Vagina (tissue), 2 donors: ENCODE measurements around the gene TTLL11. TPM values are rescaled to one million over a fixed set of nuclear protein-coding genes. Genes with fewer than 3 reads are reported as not detected.

ENCODE experiments used
- DNase-seq, 2 donors: peaks; one replicate each; pipeline ENCODE4 v3.0.0-alpha.2; 2017; ENCODE audit errors: extremely low spot score in 2 of 2
- H3K27ac ChIP-seq: fragments of 200-600 bp; sonication (generic); one replicate; pipeline ENCODE4 v1.5.1; 2019
- H3K27me3 ChIP-seq: fragments of 200-600 bp; sonication (generic); one replicate; pipeline ENCODE4 v1.5.1; 2019
- H3K36me3 ChIP-seq, 2 donors: fragments of 200-600 bp; sonication (generic); one replicate each; pipeline ENCODE4 v1.5.1; 2017 to 2019
- H3K4me1 ChIP-seq: fragments of 200-600 bp; sonication (generic); one replicate; pipeline ENCODE4 v1.5.1; 2019
- H3K4me3 ChIP-seq, 2 donors: fragments of 200-600 bp; sonication (generic); 1 replicate in 1 of 2; 2 replicates in 1 of 2; pipeline ENCODE4 v1.5.1; 2016 to 2019
- H3K9me3 ChIP-seq: fragments of 200-600 bp; sonication (generic); one replicate; pipeline ENCODE4 v1.5.1; 2019
- POLR2A ChIP-seq, 2 donors: fragments of 450-650 bp; IDR thresholded peaks; one replicate each; pipeline ENCODE4 v1.6.1; 2017; ENCODE audit warnings: antibody characterized with exemption in 2 of 2, mild to moderate bottlenecking in 2 of 2, moderate library complexity in 2 of 2
- POLR2AphosphoS5 ChIP-seq, 2 donors: sonication (generic); formaldehyde crosslinking; IDR thresholded peaks; one replicate each; pipeline ENCODE4 v1.9.0; 2017; ENCODE audit warnings: antibody characterized with exemption in 2 of 2, mild to moderate bottlenecking in 2 of 2, low read depth in 1 of 2; ENCODE audit not compliant: insufficient read depth in 1 of 2
- intact Hi-C: fragments of 100-400 bp; cut with DNase I; formaldehyde crosslinking; loops from one replicate; pipeline ENCODE4 v1.15.1; 2023
- total RNA-seq: library from RNA; depleted of rRNA; stranded (reverse); fragments of >200 nt; gene quantifications from one replicate; pipeline ENCODE4 v1.2.3, GENCODE V29; 2016
- TF ChIP-seq, protein P1 (sequence below), 3 experiments: fragments of 450-650 bp in 2 of 3; fragments of 200-600 bp in 1 of 3; sonication (generic) in 1 of 3; IDR thresholded peaks; one replicate each; pipeline ENCODE4 v1.5.1; 2017 to 2019; ENCODE audit warnings: antibody characterized with exemption in 3 of 3, mild to moderate bottlenecking in 2 of 3, moderate library complexity in 2 of 3

Gene TTLL11
- total RNA-seq, 1 donor from 2014 or later = 11.0 TPM

DNA sequence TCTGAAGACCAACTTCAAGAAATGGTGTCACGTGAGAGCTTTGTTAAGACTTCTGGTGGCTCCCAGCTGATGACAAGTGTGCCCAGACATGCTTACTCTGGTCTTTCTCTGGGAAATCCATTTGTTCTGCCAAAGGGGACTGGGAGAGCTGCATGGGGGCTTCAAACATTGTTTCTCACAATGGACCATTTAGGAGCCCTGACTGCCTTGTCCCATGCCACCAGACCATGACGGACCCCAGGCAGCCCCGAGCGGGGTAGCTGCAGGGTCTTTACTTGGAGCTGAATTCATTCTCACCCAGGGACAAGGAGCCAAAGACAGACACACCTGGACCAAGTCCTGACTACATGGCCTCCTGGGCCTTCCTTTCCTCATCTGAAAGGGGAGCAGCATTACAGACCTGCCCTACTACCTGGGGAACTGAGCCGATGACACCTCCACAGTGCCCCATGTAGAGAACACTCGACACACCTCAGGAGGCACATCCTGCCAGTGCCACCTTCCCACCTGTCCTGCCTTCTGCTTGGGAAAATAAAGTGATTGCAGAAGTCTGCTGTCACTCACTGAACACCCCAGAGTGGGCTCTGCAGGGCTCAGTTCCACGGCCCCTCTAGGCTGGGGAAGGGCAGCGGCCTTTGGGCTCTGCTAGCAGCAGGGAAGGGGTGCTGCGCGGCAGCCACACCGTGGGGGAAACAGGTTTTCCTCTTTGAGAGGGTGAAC lies 272.7 kb downstream of the TTLL11 start:
- Histone ChIP-seq H3K36me3 (no peaks in the 10 kb centered on the region), H3K27me3 (no peaks in the 10 kb centered on the region), H3K27ac (no peak overlapping the region), H3K9me3 (no peaks in the 10 kb centered on the region), H3K4me3 (no peak overlapping the region), H3K4me1 (peaks cover 11% of the 10 kb centered on the region)
- peak in 1 of 2 donors; percentile 58 for DNase-seq
- TF ChIP-seq, protein P1, sequence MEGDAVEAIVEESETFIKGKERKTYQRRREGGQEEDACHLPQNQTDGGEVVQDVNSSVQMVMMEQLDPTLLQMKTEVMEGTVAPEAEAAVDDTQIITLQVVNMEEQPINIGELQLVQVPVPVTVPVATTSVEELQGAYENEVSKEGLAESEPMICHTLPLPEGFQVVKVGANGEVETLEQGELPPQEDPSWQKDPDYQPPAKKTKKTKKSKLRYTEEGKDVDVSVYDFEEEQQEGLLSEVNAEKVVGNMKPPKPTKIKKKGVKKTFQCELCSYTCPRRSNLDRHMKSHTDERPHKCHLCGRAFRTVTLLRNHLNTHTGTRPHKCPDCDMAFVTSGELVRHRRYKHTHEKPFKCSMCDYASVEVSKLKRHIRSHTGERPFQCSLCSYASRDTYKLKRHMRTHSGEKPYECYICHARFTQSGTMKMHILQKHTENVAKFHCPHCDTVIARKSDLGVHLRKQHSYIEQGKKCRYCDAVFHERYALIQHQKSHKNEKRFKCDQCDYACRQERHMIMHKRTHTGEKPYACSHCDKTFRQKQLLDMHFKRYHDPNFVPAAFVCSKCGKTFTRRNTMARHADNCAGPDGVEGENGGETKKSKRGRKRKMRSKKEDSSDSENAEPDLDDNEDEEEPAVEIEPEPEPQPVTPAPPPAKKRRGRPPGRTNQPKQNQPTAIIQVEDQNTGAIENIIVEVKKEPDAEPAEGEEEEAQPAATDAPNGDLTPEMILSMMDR (IDR thresholded peaks at IDR 0.05) = no peak
- TF ChIP-seq POLR2A (IDR thresholded peaks at IDR 0.05) (no peak), POLR2AphosphoS5 (IDR thresholded peaks at IDR 0.05; ENCODE audit: insufficient read depth in 1 of 2, low read depth in 1 of 2) (no peak)
- intact Hi-C loops = no loop called here

DNA sequence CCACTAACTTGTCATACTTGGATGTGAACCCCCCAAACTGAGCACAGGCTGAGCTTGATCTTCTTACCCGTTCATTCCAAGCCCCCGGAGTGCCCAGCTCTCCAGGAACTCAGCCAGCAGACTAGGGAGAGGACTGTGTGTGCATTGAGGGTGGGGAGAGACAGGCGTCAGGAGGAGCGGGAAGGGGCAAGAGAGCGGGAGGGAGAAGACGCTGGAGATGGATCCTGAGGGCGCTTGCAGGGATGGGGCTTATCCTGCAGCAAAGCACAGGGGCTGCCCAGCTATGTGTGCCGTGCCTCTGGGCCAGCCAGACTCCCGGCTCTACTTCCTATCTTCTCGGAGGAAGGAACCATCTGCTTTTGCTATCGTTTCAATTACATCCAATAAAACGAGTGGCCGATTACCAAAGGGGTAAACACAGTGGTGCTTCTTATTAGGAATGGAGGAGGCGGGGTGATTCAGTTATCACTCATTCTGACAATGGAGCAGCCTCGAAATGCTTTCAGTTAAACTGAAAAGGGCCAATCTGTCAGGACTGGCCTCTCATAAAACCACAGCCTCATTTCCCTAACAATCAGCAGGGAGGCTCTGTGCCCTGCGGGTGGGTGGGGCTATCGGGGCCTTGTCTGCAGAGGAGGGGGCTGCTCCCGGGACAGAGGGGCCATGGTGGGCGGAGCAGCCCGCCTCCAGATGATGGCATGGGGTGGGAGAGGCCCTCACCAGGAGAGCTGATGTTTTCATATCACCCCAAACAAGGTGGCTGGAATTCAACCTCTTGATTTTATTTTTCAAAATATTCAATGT lies 273.5 kb downstream of the TTLL11 start:
- H3K4me3 ChIP-seq = peak overlapping the region in 1 of 2 donors; percentile 36
- intact Hi-C loops = no loop called here
- TF ChIP-seq POLR2A (IDR thresholded peaks at IDR 0.05) (no peak), POLR2AphosphoS5 (IDR thresholded peaks at IDR 0.05; ENCODE audit: insufficient read depth in 1 of 2, low read depth in 1 of 2) (no peak)
- TF ChIP-seq, protein P1 (IDR thresholded peaks at IDR 0.05) = no peak
- peaks cover 11% of the 10 kb centered on the region for H3K4me1 ChIP-seq
- no peaks in the 10 kb centered on the region for H3K27me3 ChIP-seq
- H3K36me3 ChIP-seq = no peaks in the 10 kb centered on the region
- H3K27ac ChIP-seq = no peak overlapping the region
- DNase-seq = peak in 1 of 2 donors; percentile 72
- H3K9me3 ChIP-seq = no peaks in the 10 kb centered on the region

DNA sequence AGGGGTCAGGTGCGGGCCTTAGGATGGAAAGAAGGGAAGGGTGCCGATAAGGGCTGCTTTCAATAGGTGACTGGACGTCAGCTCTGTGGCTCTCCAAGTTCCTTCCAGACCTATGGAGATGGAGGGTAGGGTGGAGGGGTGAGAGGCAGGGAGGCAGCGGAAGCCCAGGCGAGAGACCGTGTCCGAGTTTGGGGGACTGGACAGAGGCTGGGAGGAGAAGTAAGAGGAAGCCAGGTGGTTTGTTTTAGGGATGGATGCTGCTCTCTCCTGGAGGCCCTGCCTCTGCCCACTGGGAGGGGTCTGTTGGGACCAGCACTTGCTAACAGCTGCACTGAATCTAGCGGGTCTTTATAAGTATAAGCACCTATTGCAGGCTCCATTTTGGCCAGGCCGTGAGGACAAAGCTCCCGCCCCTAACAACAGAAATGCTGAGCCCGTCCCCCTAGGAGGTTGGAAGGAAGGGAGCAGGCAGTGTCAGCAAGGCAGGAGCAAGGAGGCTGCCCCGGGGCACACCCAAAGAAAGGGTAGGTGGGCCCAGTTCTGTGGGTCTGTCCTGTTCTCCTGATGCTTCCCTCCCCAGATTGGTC lies 274.2 kb downstream of the TTLL11 start:
- no peak for DNase-seq
- no peaks in the 10 kb centered on the region for H3K27me3 ChIP-seq
- H3K4me3 ChIP-seq = no peak overlapping the region
- H3K4me1 ChIP-seq = peaks cover 11% of the 10 kb centered on the region
- H3K27ac ChIP-seq = no peak overlapping the region
- no peaks in the 10 kb centered on the region for H3K36me3 ChIP-seq
- intact Hi-C loops = no loop called here
- no peaks in the 10 kb centered on the region for H3K9me3 ChIP-seq
- TF ChIP-seq, protein P1 (IDR thresholded peaks at IDR 0.05) = no peak
- TF ChIP-seq POLR2AphosphoS5 (IDR thresholded peaks at IDR 0.05; ENCODE audit: insufficient read depth in 1 of 2, low read depth in 1 of 2) = no peak
- no peak for TF ChIP-seq POLR2A (IDR thresholded peaks at IDR 0.05)

DNA sequence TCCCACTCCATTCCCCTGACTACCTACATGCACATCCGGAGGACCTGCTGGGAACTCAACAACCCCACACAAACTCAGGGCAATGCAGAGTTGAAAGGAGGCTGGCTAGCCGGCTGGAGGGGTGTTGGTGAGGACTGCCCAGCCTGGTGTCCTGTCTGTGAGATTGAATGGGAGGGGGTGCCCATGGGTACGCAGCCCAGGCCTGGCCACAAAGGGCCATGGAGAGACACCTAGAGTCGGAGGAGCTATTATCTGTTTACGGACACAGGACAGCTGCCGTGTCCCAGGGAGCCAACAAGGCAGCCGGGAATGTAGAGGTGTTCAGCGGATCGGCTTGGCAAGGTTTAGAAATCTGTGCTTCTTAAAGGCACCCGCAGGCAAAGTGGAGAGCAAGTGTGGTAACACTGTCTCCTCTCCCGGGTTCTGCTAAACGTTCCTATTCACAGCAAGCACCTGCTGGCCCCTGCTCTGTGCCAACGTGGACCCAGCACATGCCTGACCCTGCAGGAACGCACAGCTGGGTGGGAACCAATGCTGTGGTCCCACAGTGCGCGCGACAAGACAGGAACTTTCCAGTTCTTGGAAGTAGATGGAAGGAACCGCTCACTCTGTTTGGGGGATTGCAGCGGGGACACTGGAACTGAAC lies 275.0 kb downstream of the TTLL11 start:
- Histone ChIP-seq H3K4me3 (no peak overlapping the region), H3K27me3 (no peaks in the 10 kb centered on the region), H3K9me3 (no peaks in the 10 kb centered on the region), H3K4me1 (peaks cover 11% of the 10 kb centered on the region), H3K36me3 (no peaks in the 10 kb centered on the region), H3K27ac (no peak overlapping the region)
- TF ChIP-seq POLR2A (IDR thresholded peaks at IDR 0.05) (no peak), POLR2AphosphoS5 (IDR thresholded peaks at IDR 0.05; ENCODE audit: insufficient read depth in 1 of 2, low read depth in 1 of 2) (no peak)
- TF ChIP-seq, protein P1 (IDR thresholded peaks at IDR 0.05) = no peak
- no peak for DNase-seq
- intact Hi-C loops = no loop called here
